UCSD-AML1 (cell line): ENCODE data around the gene PTPRB.

Experiments used
- DNase-seq: peaks from one replicate; lab custom pipeline; 2025; ENCODE audit not compliant: unreplicated experiment; lab: John Stamatoyannopoulos, UW

PTPRB gene

DNA sequence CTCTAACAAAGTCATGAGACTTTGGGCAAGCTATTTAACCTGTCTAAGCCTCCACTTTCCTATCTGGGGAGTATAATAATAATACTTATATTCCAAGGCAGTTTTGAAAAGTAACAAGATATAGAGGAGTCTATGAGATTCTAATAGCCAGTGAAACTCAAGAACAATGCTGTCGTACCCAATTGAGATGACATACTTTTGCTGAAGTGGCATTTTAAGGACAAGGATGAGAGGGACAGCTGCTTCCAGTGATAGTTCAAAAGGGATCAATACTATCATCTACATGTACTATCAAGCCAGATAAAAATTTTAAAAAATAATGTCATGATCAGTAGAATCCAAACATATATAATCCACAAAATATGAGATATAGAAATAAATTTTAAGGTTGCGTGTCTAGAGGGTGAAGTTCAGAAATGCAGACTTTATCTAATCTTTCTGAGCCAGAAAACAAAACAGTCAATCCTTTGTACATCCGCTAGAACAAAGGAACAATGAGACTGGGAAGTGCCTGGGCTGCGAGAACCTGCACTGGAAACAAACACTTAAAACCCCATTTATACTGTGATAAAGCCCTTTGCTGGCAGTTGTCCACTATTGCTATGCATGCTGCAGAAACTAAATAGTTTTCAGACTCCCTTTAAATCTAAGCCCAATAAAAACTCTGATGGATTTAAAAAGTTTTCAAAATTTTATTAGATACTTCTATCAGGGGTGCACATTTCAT is 38.6 kb downstream of the PTPRB start:
- no peak for DNase-seq

DNA sequence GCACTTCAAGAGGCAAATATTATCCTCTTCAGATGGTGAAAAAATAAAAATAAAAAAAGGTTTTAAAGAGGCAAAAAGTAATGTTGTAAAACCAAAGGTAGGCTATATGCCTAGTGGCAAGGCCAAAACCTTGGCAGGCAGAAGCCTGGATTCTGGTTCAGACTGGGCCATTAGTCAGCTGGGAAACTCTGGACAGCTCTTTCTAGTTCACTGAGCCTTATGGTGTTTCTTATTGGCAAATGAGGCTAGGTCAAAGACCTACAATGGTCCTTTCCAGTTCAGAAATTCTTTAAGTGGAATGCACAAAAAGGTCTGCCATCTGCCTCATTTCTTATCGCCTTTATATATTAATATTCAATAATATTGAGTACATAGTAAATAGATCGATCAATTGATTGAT is 44.6 kb downstream of the PTPRB start:
- no peak for DNase-seq

- peak; percentile 31 for DNase-seq
These were observed 46.5 kb downstream of the PTPRB start for GRCh38 chr12:70590549-70591226.

- peak; percentile 59 for DNase-seq
These were observed 47.2 kb downstream of the PTPRB start for GRCh38 chr12:70590051-70590450.

GRCh38 chr12:70584332-70584731 is 52.9 kb downstream of the PTPRB start:
- no peak for DNase-seq

DNA sequence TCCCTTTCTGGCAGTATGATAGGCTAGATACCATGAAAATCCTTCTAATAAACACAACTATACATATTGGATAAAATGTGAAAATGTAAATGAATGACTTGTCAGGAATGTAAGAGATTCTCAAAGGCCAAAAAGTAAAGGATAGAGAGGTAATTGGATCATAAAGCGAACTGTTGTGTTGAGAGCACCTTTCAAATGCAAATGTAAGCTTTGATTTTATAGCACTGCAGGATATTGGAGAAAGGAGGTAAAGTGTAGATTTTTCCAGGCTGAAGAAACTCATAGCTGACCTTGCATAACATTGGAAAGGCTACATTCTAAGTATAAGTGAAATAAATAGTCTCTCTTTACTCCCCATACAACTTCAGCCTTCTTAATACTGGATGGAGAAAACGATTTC is 54.0 kb downstream of the PTPRB start:
- DNase-seq: no peak

DNA sequence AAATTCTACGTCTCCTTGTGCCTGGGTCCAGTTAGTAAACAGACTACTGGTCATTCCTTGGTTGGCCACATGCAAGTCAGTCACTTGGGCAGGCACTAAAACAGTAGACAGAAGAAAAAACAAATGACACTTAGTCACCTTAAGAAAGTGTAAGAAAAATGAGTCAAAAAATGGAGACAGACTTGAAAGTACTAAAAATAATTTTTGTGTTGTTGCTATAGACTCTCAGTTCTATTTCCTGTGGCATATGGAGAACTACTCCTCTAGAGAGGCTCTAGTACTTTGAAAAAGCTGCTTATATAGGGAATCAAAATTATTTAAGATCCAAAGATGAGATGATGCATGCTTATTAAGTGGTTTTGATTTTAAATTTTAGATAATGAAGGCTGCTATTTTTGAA is 56.0 kb downstream of the PTPRB start:
- no peak for DNase-seq

- DNase-seq: no peak
These were observed 60.0 kb downstream of the PTPRB start for GRCh38 chr12:70577283-70577634.

DNA sequence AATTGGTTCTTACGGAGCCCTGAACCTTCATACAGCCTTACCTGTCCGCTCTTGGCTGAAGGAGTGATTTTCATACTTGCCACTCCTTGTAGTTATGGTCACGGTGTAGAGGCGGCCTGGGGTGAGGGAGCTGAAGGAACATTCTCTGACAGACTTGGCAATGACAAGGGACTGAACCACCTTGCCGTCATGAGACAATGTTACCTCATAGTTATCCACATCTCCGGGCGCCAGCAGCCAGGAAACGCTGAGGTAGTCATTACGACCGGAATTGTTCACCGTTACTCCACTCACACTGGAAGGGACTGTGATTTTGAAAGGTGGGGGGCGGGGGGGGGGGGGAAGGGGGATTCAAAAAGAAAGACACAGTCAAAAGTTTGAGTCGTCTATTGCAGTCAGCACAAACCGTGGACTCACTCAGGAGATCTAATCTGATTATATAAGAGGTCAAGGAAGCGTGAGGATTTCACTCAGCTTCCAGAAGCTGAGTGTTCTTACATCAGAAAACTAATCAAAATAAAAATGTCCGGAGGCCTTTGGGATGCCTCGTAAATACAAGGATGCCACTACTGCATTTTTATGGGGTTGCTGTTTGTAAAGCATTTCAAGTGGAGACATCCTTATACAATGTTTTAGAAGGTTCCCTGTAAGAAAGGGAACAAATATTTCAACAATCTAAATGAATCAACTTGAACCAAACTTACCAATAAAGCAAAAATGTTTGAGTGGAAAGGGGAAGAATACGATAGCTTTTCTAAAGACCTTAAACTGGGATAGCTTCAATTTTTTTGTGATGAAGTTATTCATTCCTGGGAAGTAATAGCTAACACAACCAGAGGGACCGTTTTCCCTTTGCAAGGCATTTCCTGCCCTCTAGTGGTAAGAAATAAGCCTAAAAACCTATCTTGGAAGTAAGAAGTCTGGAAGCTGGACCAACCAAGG is 60.6 kb downstream of the PTPRB start:
- no peak for DNase-seq

- DNase-seq: no peak
These were observed 65.4 kb downstream of the PTPRB start for GRCh38 chr12:70571705-70572268.

DNA sequence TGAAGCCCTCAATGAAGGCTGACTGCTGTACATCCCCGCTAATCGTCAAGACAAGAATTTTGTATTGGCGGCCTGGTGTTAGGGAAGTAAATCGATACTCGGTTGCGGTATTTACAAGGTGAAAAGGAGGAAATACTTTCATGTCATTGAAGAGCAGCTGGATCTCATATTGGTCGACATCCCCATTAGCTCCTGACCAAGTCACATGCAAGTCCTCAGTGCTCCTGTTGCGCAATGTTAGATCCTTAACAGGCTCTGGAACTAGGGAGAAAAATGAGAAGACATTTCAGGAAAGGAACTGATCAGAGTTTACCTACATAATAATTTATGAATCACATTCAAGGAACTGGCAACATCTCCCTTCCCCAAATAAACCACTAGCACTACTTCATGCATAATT is 66.2 kb downstream of the PTPRB start:
- DNase-seq: no peak

DNA sequence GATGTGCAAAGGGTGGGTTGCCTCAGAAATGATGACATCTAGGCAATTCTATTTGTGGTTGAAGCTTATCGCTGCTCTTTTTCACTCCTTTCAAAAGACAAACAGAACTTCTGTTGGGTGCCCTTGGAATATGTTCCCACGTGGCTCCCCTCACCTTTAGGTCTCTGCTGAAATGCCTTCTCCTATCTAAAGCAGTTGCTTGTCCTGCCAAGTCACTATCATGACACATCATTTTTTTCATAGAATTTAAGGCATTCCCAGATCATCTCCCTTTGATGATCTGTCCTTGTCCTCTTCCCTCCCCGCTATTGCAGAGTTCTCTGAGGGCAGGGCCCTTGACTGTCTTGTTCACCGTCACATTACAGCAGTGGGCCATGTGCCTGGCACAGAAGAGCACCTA is 75.7 kb downstream of the PTPRB start:
- DNase-seq: no peak

- no peak for DNase-seq
These were observed 76.6 kb downstream of the PTPRB start for GRCh38 chr12:70560671-70561070.

DNA sequence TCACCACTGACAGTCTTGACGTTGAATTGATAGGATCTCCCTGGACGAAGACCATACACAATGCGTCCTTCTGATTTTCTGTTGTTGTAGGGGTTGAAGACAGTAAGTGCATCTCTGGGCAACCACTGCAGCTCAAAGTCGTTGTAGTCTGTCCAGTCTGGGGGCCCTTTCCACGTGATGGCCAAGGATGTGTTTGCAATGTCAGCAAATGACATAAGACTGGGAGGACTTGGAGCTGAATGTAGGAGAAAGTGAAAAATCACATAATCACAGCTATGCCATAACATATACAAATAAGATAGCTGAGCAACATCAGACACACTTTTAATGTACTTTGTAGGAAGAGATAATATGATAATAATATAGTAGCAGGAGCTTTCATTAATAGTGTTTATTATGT is 77.8 kb downstream of the PTPRB start:
- no peak for DNase-seq

DNA sequence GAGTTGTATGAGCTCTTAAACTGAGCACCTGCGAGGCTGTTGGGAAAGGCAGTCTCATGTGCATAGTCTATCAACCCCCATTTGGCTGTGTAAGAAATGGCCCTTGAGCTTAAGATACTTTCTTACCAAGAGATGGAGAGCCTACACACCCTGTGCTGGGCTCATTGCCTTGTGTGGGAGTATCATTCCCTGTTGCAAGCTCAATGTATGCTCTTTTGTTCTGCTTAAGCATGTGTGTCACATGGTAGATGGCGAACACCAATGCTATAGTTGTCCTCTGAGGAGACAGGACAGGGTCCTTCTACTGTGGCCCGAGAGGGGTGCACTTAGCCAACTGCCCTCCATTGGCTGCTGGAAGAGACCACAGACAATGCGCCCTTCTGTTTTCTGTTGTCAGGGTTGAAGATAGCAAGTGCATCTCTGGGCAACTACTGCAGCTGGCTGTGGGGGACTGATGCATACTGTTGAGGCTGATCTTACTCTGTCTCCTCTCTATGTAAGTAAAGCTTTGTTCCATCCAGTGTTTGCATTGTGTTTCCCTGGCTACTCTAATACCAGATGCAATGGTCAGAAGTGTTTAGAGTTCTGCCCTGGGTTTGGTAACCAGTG is 79.5 kb downstream of the PTPRB start:
- no peak for DNase-seq

DNA sequence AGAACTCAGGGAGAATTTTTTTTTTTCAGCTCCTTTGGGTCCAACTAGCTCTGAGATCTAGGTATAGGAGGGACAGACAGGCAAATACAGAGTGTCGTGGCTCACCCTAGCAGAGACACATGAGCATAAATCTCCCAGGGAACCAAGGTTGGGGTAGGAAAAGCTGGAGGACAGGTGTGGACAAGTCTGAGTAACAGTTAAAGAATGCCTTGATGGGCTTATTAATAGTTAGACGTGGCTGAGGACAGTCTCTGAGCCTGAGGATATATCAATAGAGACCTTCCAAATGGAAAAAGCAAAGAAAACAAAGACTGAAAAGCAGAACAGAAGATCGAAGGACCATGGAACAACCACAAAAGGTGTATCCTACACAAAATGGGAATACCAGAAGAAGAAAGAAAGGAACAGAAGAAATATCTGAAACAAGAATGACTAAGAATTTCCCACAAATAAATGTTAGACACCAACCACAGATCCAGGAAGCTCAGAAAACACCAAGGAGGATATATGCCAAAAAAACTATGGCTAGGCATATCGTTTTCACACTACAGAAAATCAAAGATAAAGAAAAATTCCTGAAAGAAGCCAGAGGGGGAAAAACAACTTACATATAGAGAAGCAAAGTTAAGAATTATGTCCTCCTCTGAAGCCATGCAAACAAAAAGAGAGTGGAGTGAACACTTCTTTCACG is 80.9 kb downstream of the PTPRB start:
- DNase-seq: no peak

- no peak for DNase-seq
These were observed 82.1 kb downstream of the PTPRB start for GRCh38 chr12:70555081-70555480.

- no peak for DNase-seq
These were observed 83.8 kb downstream of the PTPRB start for GRCh38 chr12:70553391-70553859.

- no peak for DNase-seq
These were observed 85.5 kb downstream of the PTPRB start for GRCh38 chr12:70551731-70552130.

DNA sequence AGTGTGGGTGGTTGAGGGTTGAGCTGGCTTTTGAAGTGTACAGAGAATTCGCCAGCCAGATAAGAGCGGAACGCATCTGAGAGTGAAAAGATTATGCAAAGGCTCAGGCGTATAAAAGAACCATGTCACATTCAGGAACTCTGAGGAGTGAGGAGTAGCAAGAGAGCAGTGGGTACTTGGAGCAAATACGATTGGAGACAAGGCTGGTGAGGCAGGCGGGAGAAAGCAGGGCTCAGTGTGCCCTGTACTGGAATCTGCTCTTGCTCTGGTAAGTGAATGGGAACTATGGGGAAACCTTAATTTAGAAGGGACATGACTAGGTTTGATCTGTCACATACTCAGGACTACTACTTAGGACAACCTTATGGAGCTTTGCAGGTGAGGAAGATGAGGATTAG is 87.0 kb downstream of the PTPRB start:
- no peak for DNase-seq
